ENCODE data around the gene PERM1. TPM values are rescaled to one million over a fixed set of nuclear protein-coding genes. Genes with fewer than 3 reads are reported as not detected.

The PERM1 gene
- total and polyA plus RNA-seq, 2 of the 13 experiments (the other 11 are each of a cell fraction or from before 2014, with no cell fraction given) = 0.04 to 0.29 TPM

DNA sequence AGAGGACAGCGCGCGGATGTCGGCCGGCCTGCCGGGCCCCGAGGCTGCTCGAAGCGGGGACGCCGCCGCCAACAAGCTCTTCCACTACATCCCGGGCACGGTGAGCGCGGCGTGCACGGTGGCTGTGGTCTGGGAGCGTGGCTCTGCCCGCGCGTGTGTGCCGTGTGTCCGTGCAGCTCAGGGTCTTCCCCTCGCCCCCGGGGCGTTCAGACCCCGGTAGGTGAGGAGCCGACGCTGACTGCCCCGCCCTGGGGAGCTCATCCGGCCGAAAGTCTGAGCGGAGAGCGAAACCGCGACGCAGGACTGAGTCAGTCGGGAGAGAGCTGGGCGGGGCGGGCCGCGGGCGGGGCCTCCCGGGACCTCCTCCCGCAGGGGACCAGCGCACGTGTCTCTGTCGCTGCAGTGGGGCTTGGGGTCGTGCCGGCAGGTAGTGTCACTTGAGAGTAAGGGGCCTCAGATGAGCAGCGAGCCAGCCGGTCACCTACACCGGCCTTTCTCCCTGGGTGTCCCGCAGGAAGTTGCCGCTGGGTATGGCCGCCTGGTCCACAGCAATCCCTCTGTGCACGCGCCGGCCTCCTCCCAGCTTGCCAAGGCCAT, 15.1 kb downstream of the PERM1 start (continued):
- TF ChIP-seq, protein P1, sequence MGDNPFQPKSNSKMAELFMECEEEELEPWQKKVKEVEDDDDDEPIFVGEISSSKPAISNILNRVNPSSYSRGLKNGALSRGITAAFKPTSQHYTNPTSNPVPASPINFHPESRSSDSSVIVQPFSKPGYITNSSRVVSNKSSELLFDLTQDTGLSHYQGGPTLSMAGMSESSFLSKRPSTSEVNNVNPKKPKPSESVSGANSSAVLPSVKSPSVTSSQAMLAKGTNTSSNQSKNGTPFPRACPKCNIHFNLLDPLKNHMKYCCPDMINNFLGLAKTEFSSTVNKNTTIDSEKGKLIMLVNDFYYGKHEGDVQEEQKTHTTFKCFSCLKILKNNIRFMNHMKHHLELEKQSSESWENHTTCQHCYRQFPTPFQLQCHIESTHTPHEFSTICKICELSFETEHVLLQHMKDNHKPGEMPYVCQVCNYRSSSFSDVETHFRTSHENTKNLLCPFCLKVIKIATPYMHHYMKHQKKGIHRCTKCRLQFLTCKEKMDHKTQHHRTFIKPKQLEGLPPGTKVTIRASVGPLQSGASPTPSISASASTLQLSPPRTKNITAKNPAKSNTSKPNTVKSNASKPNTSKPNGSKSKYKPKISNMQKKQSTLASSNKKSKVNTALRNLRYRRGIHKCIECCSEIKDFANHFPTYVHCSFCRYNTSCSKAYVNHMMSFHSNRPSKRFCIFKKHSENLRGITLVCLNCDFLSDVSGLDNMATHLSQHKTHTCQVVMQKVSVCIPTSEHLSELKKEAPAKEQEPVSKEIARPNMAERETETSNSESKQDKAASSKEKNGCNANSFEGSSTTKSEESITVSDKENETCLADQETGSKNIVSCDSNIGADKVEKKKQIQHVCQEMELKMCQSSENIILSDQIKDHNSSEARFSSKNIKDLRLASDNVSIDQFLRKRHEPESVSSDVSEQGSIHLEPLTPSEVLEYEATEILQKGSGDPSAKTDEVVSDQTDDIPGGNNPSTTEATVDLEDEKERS (CRISPR knock-in tag; IDR thresholded peaks at IDR 0.05) = no peak
- TF ChIP-seq CREB1 (IDR thresholded peaks at IDR 0.05) = no peak
- TF ChIP-seq CREB1 (CRISPR knock-in tag; IDR thresholded peaks at IDR 0.05) = no peak
- TF ChIP-seq, protein P2, sequence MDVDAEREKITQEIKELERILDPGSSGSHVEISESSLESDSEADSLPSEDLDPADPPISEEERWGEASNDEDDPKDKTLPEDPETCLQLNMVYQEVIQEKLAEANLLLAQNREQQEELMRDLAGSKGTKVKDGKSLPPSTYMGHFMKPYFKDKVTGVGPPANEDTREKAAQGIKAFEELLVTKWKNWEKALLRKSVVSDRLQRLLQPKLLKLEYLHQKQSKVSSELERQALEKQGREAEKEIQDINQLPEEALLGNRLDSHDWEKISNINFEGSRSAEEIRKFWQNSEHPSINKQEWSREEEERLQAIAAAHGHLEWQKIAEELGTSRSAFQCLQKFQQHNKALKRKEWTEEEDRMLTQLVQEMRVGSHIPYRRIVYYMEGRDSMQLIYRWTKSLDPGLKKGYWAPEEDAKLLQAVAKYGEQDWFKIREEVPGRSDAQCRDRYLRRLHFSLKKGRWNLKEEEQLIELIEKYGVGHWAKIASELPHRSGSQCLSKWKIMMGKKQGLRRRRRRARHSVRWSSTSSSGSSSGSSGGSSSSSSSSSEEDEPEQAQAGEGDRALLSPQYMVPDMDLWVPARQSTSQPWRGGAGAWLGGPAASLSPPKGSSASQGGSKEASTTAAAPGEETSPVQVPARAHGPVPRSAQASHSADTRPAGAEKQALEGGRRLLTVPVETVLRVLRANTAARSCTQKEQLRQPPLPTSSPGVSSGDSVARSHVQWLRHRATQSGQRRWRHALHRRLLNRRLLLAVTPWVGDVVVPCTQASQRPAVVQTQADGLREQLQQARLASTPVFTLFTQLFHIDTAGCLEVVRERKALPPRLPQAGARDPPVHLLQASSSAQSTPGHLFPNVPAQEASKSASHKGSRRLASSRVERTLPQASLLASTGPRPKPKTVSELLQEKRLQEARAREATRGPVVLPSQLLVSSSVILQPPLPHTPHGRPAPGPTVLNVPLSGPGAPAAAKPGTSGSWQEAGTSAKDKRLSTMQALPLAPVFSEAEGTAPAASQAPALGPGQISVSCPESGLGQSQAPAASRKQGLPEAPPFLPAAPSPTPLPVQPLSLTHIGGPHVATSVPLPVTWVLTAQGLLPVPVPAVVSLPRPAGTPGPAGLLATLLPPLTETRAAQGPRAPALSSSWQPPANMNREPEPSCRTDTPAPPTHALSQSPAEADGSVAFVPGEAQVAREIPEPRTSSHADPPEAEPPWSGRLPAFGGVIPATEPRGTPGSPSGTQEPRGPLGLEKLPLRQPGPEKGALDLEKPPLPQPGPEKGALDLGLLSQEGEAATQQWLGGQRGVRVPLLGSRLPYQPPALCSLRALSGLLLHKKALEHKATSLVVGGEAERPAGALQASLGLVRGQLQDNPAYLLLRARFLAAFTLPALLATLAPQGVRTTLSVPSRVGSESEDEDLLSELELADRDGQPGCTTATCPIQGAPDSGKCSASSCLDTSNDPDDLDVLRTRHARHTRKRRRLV (CRISPR knock-in tag; IDR thresholded peaks at IDR 0.05) = 0 out of 2 replicates have a peak, but pooled peaks have one; percentile 19
- TF ChIP-seq, protein P3, sequence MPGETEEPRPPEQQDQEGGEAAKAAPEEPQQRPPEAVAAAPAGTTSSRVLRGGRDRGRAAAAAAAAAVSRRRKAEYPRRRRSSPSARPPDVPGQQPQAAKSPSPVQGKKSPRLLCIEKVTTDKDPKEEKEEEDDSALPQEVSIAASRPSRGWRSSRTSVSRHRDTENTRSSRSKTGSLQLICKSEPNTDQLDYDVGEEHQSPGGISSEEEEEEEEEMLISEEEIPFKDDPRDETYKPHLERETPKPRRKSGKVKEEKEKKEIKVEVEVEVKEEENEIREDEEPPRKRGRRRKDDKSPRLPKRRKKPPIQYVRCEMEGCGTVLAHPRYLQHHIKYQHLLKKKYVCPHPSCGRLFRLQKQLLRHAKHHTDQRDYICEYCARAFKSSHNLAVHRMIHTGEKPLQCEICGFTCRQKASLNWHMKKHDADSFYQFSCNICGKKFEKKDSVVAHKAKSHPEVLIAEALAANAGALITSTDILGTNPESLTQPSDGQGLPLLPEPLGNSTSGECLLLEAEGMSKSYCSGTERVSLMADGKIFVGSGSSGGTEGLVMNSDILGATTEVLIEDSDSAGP (CRISPR knock-in tag; IDR thresholded peaks at IDR 0.05; ENCODE audit: borderline replicate concordance) = peak; percentile 10; the same call in 1 of the 2 replicates
- TF ChIP-seq ZNF605 (CRISPR knock-in tag; IDR thresholded peaks at IDR 0.05) = 0 out of 2 replicates have a peak, but pooled peaks have one; percentile 59
- TF ChIP-seq, protein P4, sequence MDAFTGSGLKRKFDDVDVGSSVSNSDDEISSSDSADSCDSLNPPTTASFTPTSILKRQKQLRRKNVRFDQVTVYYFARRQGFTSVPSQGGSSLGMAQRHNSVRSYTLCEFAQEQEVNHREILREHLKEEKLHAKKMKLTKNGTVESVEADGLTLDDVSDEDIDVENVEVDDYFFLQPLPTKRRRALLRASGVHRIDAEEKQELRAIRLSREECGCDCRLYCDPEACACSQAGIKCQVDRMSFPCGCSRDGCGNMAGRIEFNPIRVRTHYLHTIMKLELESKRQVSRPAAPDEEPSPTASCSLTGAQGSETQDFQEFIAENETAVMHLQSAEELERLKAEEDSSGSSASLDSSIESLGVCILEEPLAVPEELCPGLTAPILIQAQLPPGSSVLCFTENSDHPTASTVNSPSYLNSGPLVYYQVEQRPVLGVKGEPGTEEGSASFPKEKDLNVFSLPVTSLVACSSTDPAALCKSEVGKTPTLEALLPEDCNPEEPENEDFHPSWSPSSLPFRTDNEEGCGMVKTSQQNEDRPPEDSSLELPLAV (CRISPR knock-in tag; conservative IDR thresholded peaks at IDR 0.05; ENCODE audit: low read depth) = no peak
- TF ChIP-seq KLF12 (CRISPR knock-in tag; IDR thresholded peaks at IDR 0.05; ENCODE audit: borderline replicate concordance) = 0 out of 2 replicates have a peak, but pooled peaks have one; percentile 39
- no peak for TF ChIP-seq MAFF (IDR thresholded peaks at IDR 0.05; ENCODE audit: low read depth, low read length)
- TF ChIP-seq, protein P5, sequence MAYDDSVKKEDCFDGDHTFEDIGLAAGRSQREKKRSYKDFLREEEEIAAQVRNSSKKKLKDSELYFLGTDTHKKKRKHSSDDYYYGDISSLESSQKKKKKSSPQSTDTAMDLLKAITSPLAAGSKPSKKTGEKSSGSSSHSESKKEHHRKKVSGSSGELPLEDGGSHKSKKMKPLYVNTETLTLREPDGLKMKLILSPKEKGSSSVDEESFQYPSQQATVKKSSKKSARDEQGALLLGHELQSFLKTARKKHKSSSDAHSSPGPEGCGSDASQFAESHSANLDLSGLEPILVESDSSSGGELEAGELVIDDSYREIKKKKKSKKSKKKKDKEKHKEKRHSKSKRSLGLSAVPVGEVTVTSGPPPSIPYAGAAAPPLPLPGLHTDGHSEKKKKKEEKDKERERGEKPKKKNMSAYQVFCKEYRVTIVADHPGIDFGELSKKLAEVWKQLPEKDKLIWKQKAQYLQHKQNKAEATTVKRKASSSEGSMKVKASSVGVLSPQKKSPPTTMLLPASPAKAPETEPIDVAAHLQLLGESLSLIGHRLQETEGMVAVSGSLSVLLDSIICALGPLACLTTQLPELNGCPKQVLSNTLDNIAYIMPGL (CRISPR knock-in tag; IDR thresholded peaks at IDR 0.05; ENCODE audit: borderline replicate concordance in 1 of 2, low read depth in 1 of 2) = no peak
- TF ChIP-seq FOXO1 (CRISPR knock-in tag; IDR thresholded peaks at IDR 0.05) = 0 out of 2 replicates have a peak, but pooled peaks have one; percentile 18
- 0 out of 2 replicates have a peak, but pooled peaks have one; percentile 57 for TF ChIP-seq ZNF274 (CRISPR knock-in tag; IDR thresholded peaks at IDR 0.05)
- TF ChIP-seq NFATC3 (CRISPR knock-in tag; IDR thresholded peaks at IDR 0.05) = no peak
- no peak for TF ChIP-seq ELF1 (CRISPR knock-in tag; IDR thresholded peaks at IDR 0.05)
- TF ChIP-seq ZNF766 (CRISPR knock-in tag; IDR thresholded peaks at IDR 0.05; ENCODE audit: borderline replicate concordance) = no peak
- no peak for TF ChIP-seq ZNF205 (CRISPR knock-in tag; IDR thresholded peaks at IDR 0.05)
